CD14-positive monocyte (primary cell): ENCODE measurements around the gene NUDT1. TPM values are rescaled to one million over a fixed set of nuclear protein-coding genes. Genes with fewer than 3 reads are reported as not detected.

Experiments
- DNase-seq, 3 donors: peaks; one replicate each; pipeline ENCODE4 v3.0.0-alpha.2; 2011 to 2022
- H2AFZ ChIP-seq: 2 replicates; pipeline ENCODE4 v1.6.0; 2012; ENCODE audit warnings: mild to moderate bottlenecking, low read depth, low read length, inconsistent platforms; ENCODE audit not compliant: insufficient read depth, poor library complexity, severe bottlenecking
- H3K27ac ChIP-seq, 2 donors: 1 replicate in 1 of 2; 2 replicates in 1 of 2; pipeline ENCODE4 v1.5.1; 2012 to 2013; ENCODE audit warnings: low read length in 2 of 2, control low read depth in 1 of 2, inconsistent platforms in 1 of 2, low read depth in 1 of 2, mild to moderate bottlenecking in 1 of 2
- H3K27me3 ChIP-seq, 2 donors: one replicate each; pipeline versions ENCODE4 v1.6.0 to v1.6.1; 2011 to 2013; ENCODE audit warnings: low read length in 2 of 2; ENCODE audit not compliant: control insufficient read depth in 2 of 2, insufficient read depth in 2 of 2
- H3K36me3 ChIP-seq, 2 donors: replicated peaks in 1 of 2; 1 replicate in 1 of 2; 2 replicates in 1 of 2; pipeline versions ENCODE4 v1.5.1 to v1.6.1; 2012 to 2013; ENCODE audit warnings: low read length in 2 of 2, control low read depth in 1 of 2, inconsistent platforms in 1 of 2, mild to moderate bottlenecking in 1 of 2; ENCODE audit not compliant: insufficient read depth in 2 of 2, control insufficient read depth in 1 of 2
- H3K4me1 ChIP-seq, 2 donors: 1 replicate in 1 of 2; 2 replicates in 1 of 2; pipeline versions ENCODE4 v1.5.1 to v1.6.1; 2012 to 2013; ENCODE audit warnings: low read length in 2 of 2, control low read depth in 1 of 2, inconsistent platforms in 1 of 2, mild to moderate bottlenecking in 1 of 2, moderate library complexity in 1 of 2; ENCODE audit not compliant: insufficient read depth in 2 of 2, control insufficient read depth in 1 of 2
- H3K4me2 ChIP-seq: replicated peaks from 2 replicates; pipeline ENCODE3; 2012; ENCODE audit warnings: low read length, moderate library complexity, mild to moderate bottlenecking; ENCODE audit not compliant: poor library complexity, severe bottlenecking; ENCODE audit errors: extremely low read depth
- H3K4me3 ChIP-seq, 3 experiments: fragments of 200-600 bp in 1 of 3; sonication (generic) in 1 of 3; replicated peaks in 1 of 3; 1 replicate in 2 of 3; 2 replicates in 1 of 3; pipeline ENCODE4 v1.5.1; 2011 to 2013; ENCODE audit warnings: low read length in 3 of 3, mild to moderate bottlenecking in 3 of 3, control low read depth in 2 of 3, low read depth in 2 of 3, inconsistent platforms in 1 of 3, moderate library complexity in 1 of 3
- H3K79me2 ChIP-seq: 2 replicates; pipeline ENCODE4 v1.6.0; 2012; ENCODE audit warnings: mild to moderate bottlenecking, control low read depth, inconsistent platforms, low read length, moderate library complexity; ENCODE audit not compliant: insufficient read depth
- H3K9ac ChIP-seq: 2 replicates; pipeline ENCODE4 v1.6.0; 2017; ENCODE audit warnings: low read length, mild to moderate bottlenecking; ENCODE audit not compliant: insufficient read depth, poor library complexity, severe bottlenecking
- H3K9me3 ChIP-seq, 2 donors: replicated peaks in 1 of 2; 1 replicate in 1 of 2; 2 replicates in 1 of 2; pipeline versions ENCODE4 v1.5.1 to v1.6.1; 2012 to 2013; ENCODE audit warnings: low read length in 2 of 2, control low read depth in 1 of 2; ENCODE audit not compliant: control insufficient read depth in 1 of 2, insufficient read depth in 1 of 2
- H4K20me1 ChIP-seq: 2 replicates; pipeline ENCODE4 v1.6.0; 2012; ENCODE audit warnings: mild to moderate bottlenecking, low read length, control low read depth, moderate library complexity; ENCODE audit not compliant: insufficient read depth
- H3K27ac Mint-ChIP-seq, 7 donors: one replicate each; pipeline ENCODE4 v1.8.0; 2020; ENCODE audit warnings: mild to moderate bottlenecking in 7 of 7, mixed read lengths in 7 of 7, moderate library complexity in 6 of 7, inconsistent platforms in 2 of 7
- H3K27me3 Mint-ChIP-seq, 3 donors: one replicate each; pipeline ENCODE4 v1.8.0; 2021 to 2022; ENCODE audit warnings: low read depth in 3 of 3, mild to moderate bottlenecking in 3 of 3, mixed read lengths in 3 of 3, moderate library complexity in 3 of 3, inconsistent platforms in 1 of 3
- H3K36me3 Mint-ChIP-seq, 2 donors: one replicate each; pipeline ENCODE4 v1.8.0; 2020; ENCODE audit warnings: mixed read lengths in 2 of 2, inconsistent platforms in 1 of 2, mild to moderate bottlenecking in 1 of 2
- H3K4me1 Mint-ChIP-seq: one replicate; pipeline ENCODE4 v1.8.0; 2020; ENCODE audit warnings: mild to moderate bottlenecking, mixed read lengths
- H3K4me3 Mint-ChIP-seq, 2 donors: one replicate each; pipeline ENCODE4 v1.8.0; 2020; ENCODE audit warnings: mild to moderate bottlenecking in 2 of 2, mixed read lengths in 2 of 2, moderate library complexity in 1 of 2
- H3K9me3 Mint-ChIP-seq, 7 donors: one replicate each; pipeline ENCODE4 v1.8.0; 2020 to 2022; ENCODE audit warnings: mixed read lengths in 7 of 7, mild to moderate bottlenecking in 6 of 7, moderate library complexity in 6 of 7, inconsistent platforms in 2 of 7
- WGBS: methylation state at CpG from one replicate; pipeline ENCODE4 v1.1.5; 2013; ENCODE audit warnings: missing lambda C conversion rate; ENCODE audit not compliant: insufficient coverage; 5-methylcytosine and 5-hydroxymethylcytosine counted together
- intact Hi-C, 2 donors: fragments of 100-400 bp; cut with micrococcal nuclease; formaldehyde crosslinking; loops; one replicate each; pipeline versions ENCODE4 v1.15.0 to v1.15.1; 2023
- polyA plus RNA-seq, 3 donors: library from polyadenylated mRNA; depleted of rRNA in 1 of 3; unstranded in 2 of 3; stranded (reverse) in 1 of 3; fragments of 300-500 nt in 2 of 3; fragments of >200 nt in 1 of 3; fragmentation: Illumina TruSeq in 2 of 3; gene quantifications; 1 replicate in 2 of 3; 2 replicates in 1 of 3; pipeline ENCODE4 v1.2.3, GENCODE V29; 2012 to 2021
- TF ChIP-seq, protein P1 (sequence below): fragments of 200-600 bp; IDR thresholded peaks from one replicate; pipeline ENCODE4 v1.8.0; 2022; ENCODE audit warnings: antibody characterized with exemption, mild to moderate bottlenecking

NUDT1 gene
- polyA plus RNA-seq, 3 donors: 19.6 to 42.6 (median 40.8) TPM

DNA sequence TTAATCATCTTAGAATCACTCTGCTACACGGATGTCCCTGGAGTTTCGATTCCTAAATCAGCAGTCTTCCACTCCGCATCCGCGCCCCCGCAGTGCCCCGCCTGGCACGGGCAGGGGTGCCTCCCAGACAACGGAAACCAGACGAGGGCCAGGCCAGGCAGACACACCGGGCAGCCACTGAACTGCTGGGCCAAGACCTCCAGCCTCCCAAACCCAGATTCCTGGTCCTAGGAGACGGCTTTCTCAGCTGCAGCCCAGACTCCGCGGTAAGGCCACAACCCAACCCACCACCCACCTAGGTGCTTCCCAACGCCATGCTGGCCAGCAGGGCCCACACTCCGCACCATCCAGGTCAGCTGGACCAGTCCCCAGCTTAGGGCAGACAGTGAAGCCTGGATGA, 42.5 kb upstream of the NUDT1 start:
- H3K27ac Mint-ChIP-seq: peak overlapping the region in 1 of 7 donors; percentile 12
- TF ChIP-seq, protein P1, sequence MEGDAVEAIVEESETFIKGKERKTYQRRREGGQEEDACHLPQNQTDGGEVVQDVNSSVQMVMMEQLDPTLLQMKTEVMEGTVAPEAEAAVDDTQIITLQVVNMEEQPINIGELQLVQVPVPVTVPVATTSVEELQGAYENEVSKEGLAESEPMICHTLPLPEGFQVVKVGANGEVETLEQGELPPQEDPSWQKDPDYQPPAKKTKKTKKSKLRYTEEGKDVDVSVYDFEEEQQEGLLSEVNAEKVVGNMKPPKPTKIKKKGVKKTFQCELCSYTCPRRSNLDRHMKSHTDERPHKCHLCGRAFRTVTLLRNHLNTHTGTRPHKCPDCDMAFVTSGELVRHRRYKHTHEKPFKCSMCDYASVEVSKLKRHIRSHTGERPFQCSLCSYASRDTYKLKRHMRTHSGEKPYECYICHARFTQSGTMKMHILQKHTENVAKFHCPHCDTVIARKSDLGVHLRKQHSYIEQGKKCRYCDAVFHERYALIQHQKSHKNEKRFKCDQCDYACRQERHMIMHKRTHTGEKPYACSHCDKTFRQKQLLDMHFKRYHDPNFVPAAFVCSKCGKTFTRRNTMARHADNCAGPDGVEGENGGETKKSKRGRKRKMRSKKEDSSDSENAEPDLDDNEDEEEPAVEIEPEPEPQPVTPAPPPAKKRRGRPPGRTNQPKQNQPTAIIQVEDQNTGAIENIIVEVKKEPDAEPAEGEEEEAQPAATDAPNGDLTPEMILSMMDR: no peak
- peaks cover 8 to 27% (median 15%) of the 10 kb centered on the region in 7 donors for H3K9me3 Mint-ChIP-seq
- intact Hi-C loops: no loop called here
- peaks cover 13 to 14% of the 10 kb centered on the region in 2 donors for H3K9me3 ChIP-seq
- peaks cover 0 to 2% (median 0%) of the 10 kb centered on the region in 3 donors for H3K27me3 Mint-ChIP-seq
- DNase-seq: no peak
- H3K4me3 Mint-ChIP-seq: no peak overlapping the region
- H3K4me2 ChIP-seq: no peak overlapping the region
- H3K4me1 ChIP-seq: peaks cover 0 to 7% of the 10 kb centered on the region in 2 donors
- no peak overlapping the region for H3K9ac ChIP-seq
- H3K36me3 ChIP-seq: peaks cover 52 to 87% of the 10 kb centered on the region in 2 donors
- no peak overlapping the region for H3K4me3 ChIP-seq
- no peaks in the 10 kb centered on the region for H4K20me1 ChIP-seq
- no peaks in the 10 kb centered on the region for H3K79me2 ChIP-seq
- H3K27me3 ChIP-seq: no peaks in the 10 kb centered on the region
- no peak overlapping the region for H2AFZ ChIP-seq
- peaks cover 72 to 84% of the 10 kb centered on the region in 2 donors for H3K36me3 Mint-ChIP-seq
- H3K27ac ChIP-seq: no peak overlapping the region
- H3K4me1 Mint-ChIP-seq: peaks cover 9% of the 10 kb centered on the region
- 95% methylated on average over 14 of the region's 16 CpGs for WGBS

DNA sequence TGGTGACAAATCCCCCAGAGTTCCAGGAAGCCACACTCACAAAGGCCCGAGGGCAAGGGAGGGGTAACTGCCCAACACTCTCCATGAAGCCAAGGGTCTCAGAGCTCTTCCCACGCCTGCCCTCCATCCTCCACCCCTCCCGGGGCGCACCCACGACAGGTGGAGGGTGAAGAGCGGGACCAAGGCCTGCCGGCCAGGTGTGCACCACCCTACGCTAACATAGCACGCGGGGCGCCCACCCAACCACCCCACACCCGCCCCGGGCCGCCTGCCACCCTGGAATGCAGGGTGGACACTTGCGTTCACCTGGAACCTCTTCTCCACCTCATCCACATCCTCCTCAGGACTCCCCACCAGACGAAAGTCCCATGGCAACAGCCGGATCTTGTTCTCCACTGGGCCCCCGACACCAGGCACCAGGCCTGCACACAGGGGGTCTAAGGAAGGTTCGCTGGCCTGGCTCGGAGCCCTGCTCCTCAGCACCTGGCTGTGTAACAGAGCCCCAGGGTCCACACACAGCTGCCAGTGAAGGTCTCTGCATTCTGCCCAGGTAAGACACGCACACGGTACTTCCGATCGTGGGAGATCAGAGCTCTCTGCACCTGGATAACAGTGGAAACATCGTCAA, 42.0 kb upstream of the NUDT1 start:
- Mint-ChIP-seq H3K4me1 (peaks cover 9% of the 10 kb centered on the region), H3K4me3 (no peak overlapping the region), H3K27me3 (peaks cover 0 to 2% (median 0%) of the 10 kb centered on the region in 3 donors), H3K27ac (peak overlapping the region in 2 of 7 donors; percentile 15 to 65), H3K9me3 (peaks cover 8 to 27% (median 15%) of the 10 kb centered on the region in 7 donors), H3K36me3 (peaks cover 77 to 88% of the 10 kb centered on the region in 2 donors)
- H3K9ac ChIP-seq: no peak overlapping the region
- WGBS: 99% methylated on average over 15 of the region's 25 CpGs
- no peaks in the 10 kb centered on the region for H3K79me2 ChIP-seq
- no peak overlapping the region for H2AFZ ChIP-seq
- no peak for DNase-seq
- H3K36me3 ChIP-seq: peaks cover 52 to 84% of the 10 kb centered on the region in 2 donors
- TF ChIP-seq, protein P1: no peak
- H4K20me1 ChIP-seq: no peaks in the 10 kb centered on the region
- no peak overlapping the region for H3K4me2 ChIP-seq
- H3K27ac ChIP-seq: no peak overlapping the region
- H3K4me1 ChIP-seq: peaks cover 0 to 7% of the 10 kb centered on the region in 2 donors
- H3K9me3 ChIP-seq: peaks cover 12 to 14% of the 10 kb centered on the region in 2 donors
- intact Hi-C loops: no loop called here
- no peaks in the 10 kb centered on the region for H3K27me3 ChIP-seq
- H3K4me3 ChIP-seq: no peak overlapping the region
